Mesenchymal stem cell (in vitro differentiated cells and primary cell): ENCODE data around the gene ZFR.
"Not testable (repeated sequence)": the region's sequence is repeated elsewhere in the genome, so short reads cannot be mapped to it uniquely, and the experiment has no call there.

Experiments used
- DNase-seq: peaks from one replicate; pipeline ENCODE4 v3.0.0-alpha.2; 2013
- H2AFZ ChIP-seq: one replicate; pipeline ENCODE4 v1.6.1; 2013; ENCODE audit warnings: low read depth, mild to moderate bottlenecking, control low read depth, inconsistent platforms, low read length, moderate library complexity
- H2AK5ac ChIP-seq: 2 replicates; pipeline ENCODE4 v1.6.1; 2013; ENCODE audit warnings: low read length, moderate library complexity, mild to moderate bottlenecking, inconsistent platforms; ENCODE audit not compliant: severe bottlenecking
- H2BK120ac ChIP-seq: one replicate; pipeline ENCODE4 v1.6.1; 2013; ENCODE audit warnings: low read depth, mild to moderate bottlenecking, inconsistent platforms, low read length, moderate library complexity
- H2BK12ac ChIP-seq, 2 experiments: one replicate each; pipeline ENCODE4 v1.6.1; 2013; ENCODE audit warnings: inconsistent platforms in 2 of 2, low read length in 2 of 2, mild to moderate bottlenecking in 2 of 2, moderate library complexity in 2 of 2, control low read depth in 1 of 2
- H2BK15ac ChIP-seq: one replicate; pipeline ENCODE4 v1.6.1; 2013; ENCODE audit warnings: mild to moderate bottlenecking, low read depth, inconsistent platforms; ENCODE audit not compliant: poor library complexity, severe bottlenecking
- H2BK5ac ChIP-seq: 2 replicates; pipeline ENCODE4 v1.6.1; 2013; ENCODE audit warnings: low read depth, mild to moderate bottlenecking, low read length, control low read depth, inconsistent platforms; ENCODE audit not compliant: poor library complexity, severe bottlenecking
- H3K14ac ChIP-seq, 2 experiments: one replicate each; pipeline ENCODE4 v1.6.1; 2013; ENCODE audit warnings: inconsistent platforms in 2 of 2, low read length in 2 of 2, control low read depth in 1 of 2, mild to moderate bottlenecking in 1 of 2, moderate library complexity in 1 of 2
- H3K18ac ChIP-seq, 2 experiments: one replicate each; pipeline ENCODE4 v1.6.1; 2013; ENCODE audit warnings: inconsistent platforms in 2 of 2, low read length in 2 of 2, control low read depth in 1 of 2, low read depth in 1 of 2, mild to moderate bottlenecking in 1 of 2
- H3K23ac ChIP-seq, 2 experiments: one replicate each; pipeline ENCODE4 v1.6.1; 2013; ENCODE audit warnings: inconsistent platforms in 2 of 2, low read length in 2 of 2, mild to moderate bottlenecking in 2 of 2, moderate library complexity in 2 of 2, control low read depth in 1 of 2
- H3K27ac ChIP-seq: 2 replicates; pipeline ENCODE4 v1.5.1; 2013; ENCODE audit warnings: mild to moderate bottlenecking, moderate library complexity, low read length, control low read depth, inconsistent platforms; ENCODE audit not compliant: poor library complexity, severe bottlenecking
- H3K27me3 ChIP-seq, 2 experiments: 2 replicates each; pipeline versions ENCODE4 v1.6.1 to v1.7.0; 2013; ENCODE audit warnings: low read length in 2 of 2, mild to moderate bottlenecking in 2 of 2, moderate library complexity in 2 of 2, control low read depth in 1 of 2, inconsistent platforms in 1 of 2; ENCODE audit not compliant: control insufficient read depth in 1 of 2, insufficient read depth in 1 of 2
- H3K36me3 ChIP-seq, 2 experiments: 2 replicates each; pipeline versions ENCODE4 v1.6.1 to v1.7.0; 2013; ENCODE audit warnings: low read length in 2 of 2, control low read depth in 1 of 2, inconsistent platforms in 1 of 2, low read depth in 1 of 2, mild to moderate bottlenecking in 1 of 2; ENCODE audit not compliant: insufficient read depth in 2 of 2, control insufficient read depth in 1 of 2
- H3K4ac ChIP-seq, 2 experiments: one replicate each; pipeline ENCODE4 v1.6.1; 2013; ENCODE audit warnings: inconsistent platforms in 2 of 2, low read length in 2 of 2, mild to moderate bottlenecking in 2 of 2, moderate library complexity in 2 of 2, control low read depth in 1 of 2, low read depth in 1 of 2
- H3K4me1 ChIP-seq: 2 replicates; pipeline ENCODE4 v1.6.1; 2013; ENCODE audit warnings: low read depth, low read length, control low read depth; ENCODE audit not compliant: control insufficient read depth, insufficient read depth
- H3K4me2 ChIP-seq: 2 replicates; pipeline ENCODE4 v1.6.1; 2013; ENCODE audit warnings: low read length, mild to moderate bottlenecking, inconsistent platforms; ENCODE audit not compliant: poor library complexity, severe bottlenecking
- H3K4me3 ChIP-seq, 2 experiments: 2 replicates each; pipeline versions ENCODE4 v1.5.1 to v1.7.0; 2013; ENCODE audit warnings: low read length in 2 of 2, mild to moderate bottlenecking in 2 of 2, control low read depth in 1 of 2, low read depth in 1 of 2; ENCODE audit not compliant: insufficient read depth in 1 of 2
- H3K79me1 ChIP-seq: replicated peaks from 2 replicates; pipeline ENCODE4 v1.6.1; 2013; ENCODE audit warnings: mild to moderate bottlenecking, control low read depth, low read length, inconsistent platforms; ENCODE audit not compliant: poor library complexity, severe bottlenecking
- H3K9ac ChIP-seq: 2 replicates; pipeline ENCODE4 v1.7.0; 2013; ENCODE audit warnings: mild to moderate bottlenecking, low read length, moderate library complexity
- H3K9me3 ChIP-seq: 2 replicates; pipeline ENCODE4 v1.7.0; 2013; ENCODE audit warnings: mild to moderate bottlenecking, low read length; ENCODE audit not compliant: control insufficient read depth
- H4K8ac ChIP-seq: one replicate; pipeline ENCODE4 v1.6.1; 2013; ENCODE audit warnings: inconsistent platforms, mild to moderate bottlenecking, low read length, moderate library complexity
- H4K91ac ChIP-seq: one replicate; pipeline ENCODE4 v1.6.1; 2013; ENCODE audit warnings: mild to moderate bottlenecking, low read length, inconsistent platforms
- WGBS: methylation state at CpG from one replicate; pipeline ENCODE4 v1.1.7; 2013; ENCODE audit warnings: mixed read lengths; 5-methylcytosine and 5-hydroxymethylcytosine counted together

Gene ZFR

GRCh38 chr5:32405507-32405906 lies 39.0 kb downstream of the ZFR start:
- no peak overlapping the region for H4K91ac ChIP-seq
- no peaks in the 10 kb centered on the region for H3K27me3 ChIP-seq
- H4K8ac ChIP-seq = no peak overlapping the region
- no peak overlapping the region for H3K4me2 ChIP-seq
- no peak overlapping the region for H3K14ac ChIP-seq
- DNase-seq = no peak
- no peak overlapping the region for H3K4me3 ChIP-seq
- H2BK5ac ChIP-seq = no peak overlapping the region
- H2BK12ac ChIP-seq = no peak overlapping the region
- H3K27ac ChIP-seq = no peak overlapping the region
- H2BK120ac ChIP-seq = no peak overlapping the region
- H3K4ac ChIP-seq = no peak overlapping the region
- peaks cover 24 to 100% of the 10 kb centered on the region in 2 experiments for H3K36me3 ChIP-seq
- H3K9me3 ChIP-seq = no peaks in the 10 kb centered on the region
- H2BK15ac ChIP-seq = no peak overlapping the region
- WGBS = 100% methylated on average over 4 of the region's 5 CpGs
- no peak overlapping the region for H3K9ac ChIP-seq
- H3K4me1 ChIP-seq = no peaks in the 10 kb centered on the region
- no peak overlapping the region for H3K18ac ChIP-seq
- H2AK5ac ChIP-seq = no peak overlapping the region
- H3K23ac ChIP-seq = no peak overlapping the region
- H2AFZ ChIP-seq = no peak overlapping the region
- peaks cover 24% of the 10 kb centered on the region for H3K79me1 ChIP-seq

- no peak overlapping the region for H4K91ac ChIP-seq
- DNase-seq = no peak
- H2AFZ ChIP-seq = no peak overlapping the region
- peaks cover 20 to 100% of the 10 kb centered on the region in 2 experiments for H3K36me3 ChIP-seq
- no peak overlapping the region for H2BK15ac ChIP-seq
- H3K27me3 ChIP-seq = no peaks in the 10 kb centered on the region
- H3K4me2 ChIP-seq = no peak overlapping the region
- no peak overlapping the region for H2BK5ac ChIP-seq
- H3K4ac ChIP-seq = no peak overlapping the region
- peaks cover 21% of the 10 kb centered on the region for H3K79me1 ChIP-seq
- no peaks in the 10 kb centered on the region for H3K4me1 ChIP-seq
- H3K18ac ChIP-seq = no peak overlapping the region
- no peak overlapping the region for H2BK12ac ChIP-seq
- no peaks in the 10 kb centered on the region for H3K9me3 ChIP-seq
- H2AK5ac ChIP-seq = no peak overlapping the region
- no peak overlapping the region for H2BK120ac ChIP-seq
- no peak overlapping the region for H3K14ac ChIP-seq
- H3K4me3 ChIP-seq = no peak overlapping the region
- WGBS = 90% methylated on average over 5 of the region's 6 CpGs
- H3K27ac ChIP-seq = no peak overlapping the region
- H3K23ac ChIP-seq = no peak overlapping the region
- H4K8ac ChIP-seq = no peak overlapping the region
- no peak overlapping the region for H3K9ac ChIP-seq
Observed at GRCh38 chr5:32403760-32404159, 40.8 kb downstream of the ZFR start.

- DNase-seq = no peak
- Histone ChIP-seq H3K4me1 (no peaks in the 10 kb centered on the region), H2BK15ac (no peak overlapping the region), H3K9ac (no peak overlapping the region), H2BK120ac (no peak overlapping the region), H3K9me3 (no peaks in the 10 kb centered on the region), H2AK5ac (no peak overlapping the region), H2BK12ac (no peak overlapping the region), H3K4me2 (no peak overlapping the region), H3K14ac (no peak overlapping the region), H4K91ac (no peak overlapping the region), H3K4ac (no peak overlapping the region), H3K4me3 (no peak overlapping the region), H3K18ac (no peak overlapping the region), H3K23ac (no peak overlapping the region), H2AFZ (no peak overlapping the region), H3K79me1 (peaks cover 19% of the 10 kb centered on the region), H3K36me3 (peaks cover 34 to 98% of the 10 kb centered on the region in 2 experiments), H4K8ac (no peak overlapping the region), H2BK5ac (no peak overlapping the region), H3K27me3 (no peaks in the 10 kb centered on the region), H3K27ac (no peak overlapping the region)
- 100% methylated on average over 1 of the region's 1 CpG for WGBS
Observed at GRCh38 chr5:32400401-32400800, 44.1 kb downstream of the ZFR start.

- not testable (repeated sequence) for H3K4me2 ChIP-seq, H3K4me3 ChIP-seq, H3K27ac ChIP-seq, H3K14ac ChIP-seq, H2BK5ac ChIP-seq, H4K91ac ChIP-seq, H3K4me1 ChIP-seq, H2BK15ac ChIP-seq, H3K4ac ChIP-seq, H3K27me3 ChIP-seq, H2BK120ac ChIP-seq, H2BK12ac ChIP-seq, H3K18ac ChIP-seq, H3K9ac ChIP-seq, H4K8ac ChIP-seq, H2AFZ ChIP-seq, H3K23ac ChIP-seq, H2AK5ac ChIP-seq, DNase-seq, H3K9me3 ChIP-seq
- 96% methylated on average over 10 of the region's 10 CpGs for WGBS
- Histone ChIP-seq H3K36me3 (peaks cover 30 to 98% of the 10 kb centered on the region in 2 experiments), H3K79me1 (peaks cover 12% of the 10 kb centered on the region)
Observed at GRCh38 chr5:32398754-32399153, 45.8 kb downstream of the ZFR start.
